GM19468 (cell line): ENCODE data around the gene IL1RL2.

Experiments
- ATAC-seq: cut with Tn5 transposase; IDR thresholded peaks from one replicate; pipeline ENCODE4 v1.9.1; 2021; ENCODE audit warnings: mild to moderate bottlenecking, moderate library complexity, moderate number of reproducible peaks; ENCODE audit not compliant: unreplicated experiment; ENCODE audit errors: extremely low read depth

IL1RL2 gene

DNA sequence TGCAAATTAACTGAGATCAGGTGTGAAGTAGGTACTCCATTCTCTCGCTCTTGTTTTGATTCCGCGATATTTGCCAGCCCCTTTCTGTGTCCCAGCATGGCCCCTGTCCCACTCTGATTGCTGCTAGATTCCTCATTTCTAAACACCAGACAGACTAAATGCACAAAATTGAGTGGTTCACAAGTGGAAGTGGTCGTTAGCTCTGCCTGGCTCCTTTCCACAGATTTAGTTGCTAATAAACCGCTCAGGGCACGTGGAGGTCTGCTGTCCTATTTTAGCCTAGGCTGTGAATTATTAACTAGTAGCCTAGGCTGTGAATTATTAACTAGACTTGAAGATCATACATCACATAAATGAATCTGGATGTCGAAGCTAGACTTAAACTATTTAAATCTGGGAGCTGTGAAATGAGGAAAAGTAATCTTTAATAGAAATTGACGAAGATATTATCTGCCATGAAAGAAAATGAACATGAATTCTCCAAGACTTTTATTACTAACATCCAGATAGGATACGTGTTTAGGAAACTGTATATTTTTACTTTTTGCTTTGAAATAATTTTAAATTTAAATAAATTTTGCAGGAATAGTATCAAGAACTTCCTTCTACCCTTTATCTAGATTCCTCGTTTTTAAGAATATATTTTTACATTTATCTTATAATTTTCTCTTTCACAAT, 3.7 kb downstream of the IL1RL2 start:
- no peak for ATAC-seq

- ATAC-seq: no peak
Observed at GRCh38 chr2:102191501-102191900, 4.7 kb downstream of the IL1RL2 start.

- no peak for ATAC-seq
Observed at GRCh38 chr2:102193074-102193473, 6.3 kb downstream of the IL1RL2 start.

DNA sequence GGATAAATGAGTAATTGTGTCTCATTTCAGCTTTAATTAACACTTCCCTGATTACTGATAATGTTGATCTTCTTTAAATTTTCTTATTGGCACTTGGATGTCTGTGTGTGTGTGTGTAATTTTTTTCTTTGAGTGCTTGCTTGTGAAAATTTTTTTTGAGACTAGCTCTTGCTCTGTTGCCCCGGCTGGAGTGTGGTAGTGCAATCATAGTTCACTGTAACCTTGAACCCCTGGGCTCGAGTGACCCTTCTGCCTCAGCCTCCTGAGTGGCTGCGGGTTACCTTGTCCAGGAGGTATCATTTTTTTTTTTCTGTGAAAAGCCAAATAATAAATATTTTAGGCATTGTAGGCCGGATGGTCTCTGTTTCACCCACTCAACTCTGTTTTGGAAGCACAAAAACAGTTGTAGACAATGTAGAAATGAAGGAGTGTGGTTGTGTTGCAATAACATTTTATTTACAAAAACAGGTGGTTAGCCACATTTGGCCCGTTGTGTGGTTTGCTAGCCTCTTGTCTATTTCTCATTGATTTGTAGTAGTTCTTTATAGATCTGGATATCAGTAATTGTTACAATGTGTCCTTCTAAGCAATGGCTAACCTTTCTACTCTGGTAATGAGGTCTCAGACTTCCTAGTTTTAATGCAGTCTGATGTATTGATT, 7.9 kb downstream of the IL1RL2 start:
- ATAC-seq: no peak

GRCh38 chr2:102197389-102198137, 10.7 kb downstream of the IL1RL2 start:
- ATAC-seq: no peak

GRCh38 chr2:102200539-102200938, 13.7 kb downstream of the IL1RL2 start:
- no peak for ATAC-seq

GRCh38 chr2:102204638-102205037, 17.8 kb downstream of the IL1RL2 start:
- no peak for ATAC-seq

- ATAC-seq: no peak
Observed at GRCh38 chr2:102206666-102207341, 20.0 kb downstream of the IL1RL2 start.

GRCh38 chr2:102208774-102209173, 22.0 kb downstream of the IL1RL2 start:
- no peak for ATAC-seq

DNA sequence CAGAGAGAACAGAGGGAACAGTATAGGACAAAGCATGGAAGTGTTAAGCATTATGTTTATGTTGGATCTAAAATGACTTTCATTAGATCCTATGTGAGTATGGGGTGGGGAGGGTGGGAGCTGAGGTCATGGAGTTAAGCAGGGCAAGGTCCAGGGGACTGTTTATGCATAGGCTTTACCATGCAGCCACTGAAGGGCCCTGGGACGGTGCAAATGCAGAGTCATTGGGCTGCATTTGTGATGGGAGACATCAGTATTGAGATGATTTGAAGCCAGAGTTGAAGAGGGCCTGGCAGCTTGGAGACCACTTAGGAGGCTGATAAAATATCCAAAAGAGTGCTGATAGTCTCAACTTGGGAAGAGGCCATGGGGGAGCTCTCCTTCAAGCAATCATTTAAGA, 22.7 kb downstream of the IL1RL2 start:
- ATAC-seq: no peak

DNA sequence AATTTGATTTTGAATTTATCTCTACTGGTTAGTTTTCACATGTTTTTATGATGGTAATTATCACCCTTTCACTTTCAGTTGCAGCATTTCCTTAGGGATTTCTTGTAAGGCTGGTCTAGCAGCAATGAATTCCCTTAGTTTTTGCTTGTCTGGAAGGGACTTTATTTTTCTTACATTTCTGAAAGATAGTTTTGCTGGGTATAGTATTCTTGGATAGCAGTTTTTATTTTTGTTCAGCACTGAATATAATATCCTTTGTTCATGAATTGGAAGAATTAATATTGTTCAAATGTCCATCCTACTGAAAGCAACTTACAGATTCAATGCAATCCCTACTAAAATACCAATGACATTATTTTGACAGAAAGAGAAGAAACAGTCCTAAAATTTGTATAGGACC, 30.2 kb downstream of the IL1RL2 start:
- ATAC-seq: no peak

GRCh38 chr2:102224824-102225739, 38.3 kb downstream of the IL1RL2 start:
- ATAC-seq: no peak

DNA sequence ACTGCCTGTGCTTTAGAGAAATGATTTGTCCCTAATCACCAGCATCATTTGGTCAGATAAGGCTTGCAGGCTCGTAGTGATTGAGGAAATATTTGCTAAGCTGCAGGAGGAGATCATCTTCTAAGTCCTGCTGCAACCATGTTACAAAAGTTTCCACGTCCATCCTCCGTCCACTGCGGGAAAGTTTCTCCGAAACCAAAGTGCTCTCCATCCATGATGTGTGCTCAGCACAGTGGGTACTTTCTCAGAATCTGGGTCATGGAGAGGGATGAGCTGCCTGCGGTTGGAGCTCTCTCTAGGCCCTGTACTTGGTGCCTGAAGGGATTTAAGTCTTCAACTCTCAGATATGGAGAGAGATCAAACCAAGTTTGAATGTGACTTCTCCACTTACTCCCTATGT, 39.3 kb downstream of the IL1RL2 start:
- ATAC-seq: no peak

GRCh38 chr2:102226612-102227391, 40.0 kb downstream of the IL1RL2 start:
- ATAC-seq: no peak

DNA sequence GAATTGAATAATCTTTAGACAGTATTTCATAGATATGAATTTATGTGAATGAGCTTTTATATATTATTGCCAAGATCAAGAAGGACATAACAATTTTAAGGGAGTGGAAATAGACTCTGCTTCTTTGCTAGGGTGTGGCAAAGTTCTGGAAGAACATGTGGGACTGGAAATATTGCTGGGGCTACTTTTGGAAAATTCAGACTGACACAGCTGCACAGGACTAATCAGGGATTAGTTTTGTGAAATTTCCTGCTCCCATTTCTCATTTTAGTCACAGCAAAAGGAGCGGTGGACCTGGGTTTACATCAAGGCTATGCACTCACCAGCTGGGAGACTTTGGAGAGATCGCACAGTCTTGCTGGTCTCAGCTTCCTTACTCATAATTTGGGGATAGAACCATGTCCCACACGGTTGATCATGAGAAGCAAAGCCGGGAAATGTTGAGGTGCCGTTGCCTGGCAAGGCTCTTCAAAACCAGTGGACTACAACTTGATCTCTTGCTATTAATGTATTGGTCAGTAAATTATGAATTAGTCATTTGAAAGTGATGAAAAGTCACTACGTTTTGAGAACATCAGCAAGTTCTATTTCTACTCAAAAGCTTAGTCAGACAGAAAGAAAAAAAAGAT, 42.4 kb downstream of the IL1RL2 start:
- ATAC-seq: no peak

DNA sequence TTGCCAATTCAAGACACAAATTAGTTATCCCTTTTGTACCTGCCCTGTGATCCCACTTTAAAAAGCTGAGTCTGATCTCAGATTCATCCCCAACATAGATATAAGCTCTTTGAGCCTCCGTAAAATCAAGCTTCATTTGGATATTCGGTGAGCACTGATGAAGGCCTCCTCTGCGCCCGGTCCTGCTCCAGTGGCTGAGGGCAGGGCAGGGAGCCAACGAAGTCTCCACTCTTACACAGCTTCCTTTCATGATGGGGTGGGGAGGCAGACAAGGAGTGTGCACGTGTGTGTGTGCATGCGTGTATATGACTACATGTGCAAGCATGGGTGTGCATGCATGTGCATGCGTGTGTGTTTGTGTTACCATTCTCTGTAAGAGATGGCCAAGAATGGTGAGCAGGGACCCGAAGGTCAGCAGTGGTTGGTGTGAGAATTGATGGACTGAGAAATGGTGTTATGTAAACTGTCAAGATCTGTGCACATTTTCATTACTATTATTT, 43.6 kb downstream of the IL1RL2 start:
- no peak for ATAC-seq

GRCh38 chr2:102233132-102233884, 46.5 kb downstream of the IL1RL2 start:
- ATAC-seq: no peak

- ATAC-seq: no peak
Observed at GRCh38 chr2:102235042-102235473, 48.2 kb downstream of the IL1RL2 start.
